Endothelial cell of umbilical vein (primary cell): ENCODE measurements around the gene ACSF3. TPM values are rescaled to one million over a fixed set of nuclear protein-coding genes. Genes with fewer than 3 reads are reported as not detected.

Experiments used
- BruUV-seq: library from RNA; stranded (reverse); fragments of 400-500 nt; replicated peaks from 2 replicates; lab custom pipeline; 2021; lab: Mats Ljungman, UMichigan
- CTCF ChIA-PET: fragments of 300-600, 350-600 bp; sonication (Branson Sonifier 250); formaldehyde crosslinking; loops from one replicate; lab custom pipeline; 2021; ENCODE audit warnings: antibody characterized with exemption, inconsistent platforms; lab: Charles Lee
- POLR2A ChIA-PET: fragments of 300-600, 350-600 bp; sonication (Branson Sonifier 250); formaldehyde crosslinking; loops from one replicate; lab custom pipeline; 2021; ENCODE audit warnings: antibody characterized with exemption, inconsistent platforms; lab: Charles Lee
- DNase-seq: peaks from one replicate; pipeline ENCODE4 v3.0.0-alpha.2; 2011; ENCODE audit warnings: low read depth, low spot score
- FAIRE-seq: peaks from 2 replicates; lab custom pipeline; 2011; peaks lifted over from hg19 to GRCh38; lab: Jason Lieb, UNC
- H2AFZ ChIP-seq: 2 replicates; pipeline ENCODE4 v1.6.0; 2012; ENCODE audit warnings: low read depth, low read length, control low read depth, inconsistent platforms
- H3K27ac ChIP-seq: 2 replicates; pipeline ENCODE4 v1.5.1; 2011; ENCODE audit warnings: low read depth, mild to moderate bottlenecking, control low read depth, low read length, moderate library complexity; ENCODE audit not compliant: insufficient read depth
- H3K27me3 ChIP-seq, 2 experiments: 2 replicates each; pipeline versions ENCODE4 v1.6.0 to v1.6.1; 2011; ENCODE audit warnings: low read length in 2 of 2, mixed read lengths in 1 of 2; ENCODE audit not compliant: control insufficient read depth in 2 of 2, insufficient read depth in 2 of 2
- H3K36me3 ChIP-seq, 2 experiments: 2 replicates in 1 of 2; 3 replicates in 1 of 2; pipeline ENCODE4 v1.5.1; 2011; ENCODE audit warnings: low read length in 2 of 2, mild to moderate bottlenecking in 1 of 2, moderate library complexity in 1 of 2; ENCODE audit not compliant: control insufficient read depth in 2 of 2, insufficient read depth in 2 of 2; ENCODE audit errors: extremely low read depth in 1 of 2
- H3K4me1 ChIP-seq: 3 replicates; pipeline ENCODE4 v1.5.1; 2011; ENCODE audit warnings: mild to moderate bottlenecking, low read length; ENCODE audit not compliant: control insufficient read depth, insufficient read depth; ENCODE audit errors: extremely low read depth
- H3K4me2 ChIP-seq: 2 replicates; pipeline ENCODE4 v1.6.1; 2011; ENCODE audit warnings: low read length, control low read depth, mixed read lengths; ENCODE audit not compliant: insufficient read depth
- H3K4me3 ChIP-seq, 3 experiments: fragments of 200-600 bp in 1 of 3; sonication (generic), shearing (Covaris generic) in 1 of 3; replicated peaks in 1 of 3; 2 replicates each; pipeline ENCODE4 v1.5.1; 2011 to 2016; ENCODE audit warnings: control low read depth in 3 of 3, low read length in 3 of 3, mild to moderate bottlenecking in 2 of 3, inconsistent platforms in 1 of 3, low read depth in 1 of 3, moderate library complexity in 1 of 3; ENCODE audit not compliant: insufficient read depth in 1 of 3
- H3K79me2 ChIP-seq: 2 replicates; pipeline ENCODE4 v1.6.0; 2012; ENCODE audit warnings: low read length, inconsistent platforms; ENCODE audit not compliant: control insufficient read depth, insufficient read depth
- H3K9ac ChIP-seq: replicated peaks from 2 replicates; pipeline ENCODE3; 2011; ENCODE audit warnings: low read length, control low read depth; ENCODE audit not compliant: insufficient read depth; ENCODE audit errors: extremely low read depth
- H3K9me1 ChIP-seq: replicated peaks from 3 replicates; pipeline ENCODE4 v1.6.0; 2011; ENCODE audit warnings: mild to moderate bottlenecking, low read length; ENCODE audit not compliant: control insufficient read depth, insufficient read depth; ENCODE audit errors: extremely low read depth
- H3K9me3 ChIP-seq: replicated peaks from 2 replicates; pipeline ENCODE4 v1.5.1; 2012; ENCODE audit warnings: low read length, inconsistent platforms; ENCODE audit not compliant: control insufficient read depth, insufficient read depth
- H4K20me1 ChIP-seq: replicated peaks from 2 replicates; pipeline ENCODE3; 2011; ENCODE audit warnings: mild to moderate bottlenecking, low read length; ENCODE audit not compliant: control insufficient read depth, insufficient read depth; ENCODE audit errors: extremely low read depth
- CTCF ChIP-seq, 2 donors: IDR thresholded peaks; 1 replicate in 1 of 2; 2 replicates in 1 of 2; pipeline ENCODE4 v1.5.1; 2011; ENCODE audit warnings: low read length in 2 of 2, mild to moderate bottlenecking in 2 of 2, moderate library complexity in 2 of 2, control low read depth in 1 of 2, inconsistent platforms in 1 of 2, low read depth in 1 of 2; ENCODE audit not compliant: insufficient read depth in 1 of 2; ENCODE audit errors: extremely low read depth in 1 of 2
- EZH2 ChIP-seq: IDR thresholded peaks from 2 replicates; pipeline ENCODE4 v1.6.1; 2012; ENCODE audit warnings: borderline replicate concordance, low read depth, mild to moderate bottlenecking, moderate library complexity, low read length, inconsistent platforms; ENCODE audit not compliant: severe bottlenecking
- FOS ChIP-seq: IDR thresholded peaks from 2 replicates; pipeline ENCODE4 v1.6.1; 2011; ENCODE audit warnings: mild to moderate bottlenecking, low read length, moderate library complexity, borderline replicate concordance; ENCODE audit not compliant: insufficient read depth
- JUN ChIP-seq: IDR thresholded peaks from 2 replicates; pipeline ENCODE4 v1.6.1; 2011; ENCODE audit warnings: borderline replicate concordance, low read depth; ENCODE audit not compliant: insufficient read length, insufficient read depth
- MAX ChIP-seq: IDR thresholded peaks from 2 replicates; pipeline ENCODE4 v1.6.1; 2011; ENCODE audit not compliant: insufficient read depth, insufficient read length
- MYC ChIP-seq: IDR thresholded peaks from one replicate; pipeline ENCODE4 v1.6.1; 2011; ENCODE audit warnings: mild to moderate bottlenecking, low read depth, low read length
- POLR2A ChIP-seq: IDR thresholded peaks from 2 replicates; pipeline ENCODE4 v1.6.1; 2012; ENCODE audit warnings: low read depth, mild to moderate bottlenecking, control low read depth, low read length
- dilution Hi-C: fragments of 300-500 bp; cut with MboI; formaldehyde crosslinking; loops from one replicate; pipeline ENCODE4 v1.15.0; 2019; ENCODE audit warnings: low sequenced_read_pairs; ENCODE audit not compliant: extremely low pct_ligation_motif_present
- intact Hi-C: fragments of 100-400 bp; cut with micrococcal nuclease; formaldehyde crosslinking; loops from one replicate; pipeline ENCODE4 v1.10.0; 2022
- polyA plus RNA-seq, 4 experiments: library from polyadenylated mRNA; depleted of rRNA in 3 of 4; stranded (reverse) in 3 of 4; unstranded in 1 of 4; fragments of >200 nt; gene quantifications; 2 replicates each; pipeline versions ENCODE4 v1.2.1 to v1.2.3, GENCODE V29; 2011 to 2012; ENCODE audit warnings: missing spikeins in 1 of 4
- total RNA-seq: library from RNA; stranded (reverse); gene quantifications from 2 replicates; pipeline ENCODE4 v1.2.3, GENCODE V29; 2021

The ACSF3 gene
- total and polyA plus RNA-seq, 2 donors (not counting 3 experiments of a cell fraction or from before 2014, with no cell fraction given), result 18.6 to 33.2 TPM

GRCh38 chr16:89178453-89179147 lies 84.9 kb downstream of the ACSF3 start:
- FAIRE-seq (no peak), DNase-seq (no peak)
- no peak overlapping the region for H3K4me2 ChIP-seq
- no peak overlapping the region for H2AFZ ChIP-seq
- H3K27ac ChIP-seq, result no peak overlapping the region
- CTCF ChIA-PET, result no interaction called here
- H3K4me1 ChIP-seq, result no peaks in the 10 kb centered on the region
- no peak for TF ChIP-seq EZH2
- no peak for TF ChIP-seq JUN
- no peak for TF ChIP-seq MYC
- no peak for TF ChIP-seq FOS
- TF ChIP-seq CTCF (IDR thresholded peaks at IDR 0.05; ENCODE audit: extremely low read depth in 1 of 2, insufficient read depth in 1 of 2, low read depth in 1 of 2, low read length in 2 of 2), result no peak
- no peak for TF ChIP-seq POLR2A
- no peak for TF ChIP-seq MAX
- no peaks in the 10 kb centered on the region for H3K36me3 ChIP-seq
- intact Hi-C loops, result no loop called here
- no peaks in the 10 kb centered on the region for H3K9me1 ChIP-seq
- H3K9ac ChIP-seq, result no peak overlapping the region
- H3K27me3 ChIP-seq, result peaks cover 0 to 4% of the 10 kb centered on the region in 2 experiments
- no TSS peak for BruUV-seq
- H4K20me1 ChIP-seq, result no peaks in the 10 kb centered on the region
- POLR2A ChIA-PET, result no interaction called here
- H3K79me2 ChIP-seq, result no peaks in the 10 kb centered on the region
- dilution Hi-C loops, result no loop called here
- H3K9me3 ChIP-seq, result no peaks in the 10 kb centered on the region
- H3K4me3 ChIP-seq, result no peak overlapping the region
